ENCODE results near the gene C1QTNF8. TPM values are rescaled to one million over a fixed set of nuclear protein-coding genes. Genes with fewer than 3 reads are reported as not detected.

The C1QTNF8 gene
- total RNA-seq, 1 experiment from 2014 or later: 0.39 TPM

DNA sequence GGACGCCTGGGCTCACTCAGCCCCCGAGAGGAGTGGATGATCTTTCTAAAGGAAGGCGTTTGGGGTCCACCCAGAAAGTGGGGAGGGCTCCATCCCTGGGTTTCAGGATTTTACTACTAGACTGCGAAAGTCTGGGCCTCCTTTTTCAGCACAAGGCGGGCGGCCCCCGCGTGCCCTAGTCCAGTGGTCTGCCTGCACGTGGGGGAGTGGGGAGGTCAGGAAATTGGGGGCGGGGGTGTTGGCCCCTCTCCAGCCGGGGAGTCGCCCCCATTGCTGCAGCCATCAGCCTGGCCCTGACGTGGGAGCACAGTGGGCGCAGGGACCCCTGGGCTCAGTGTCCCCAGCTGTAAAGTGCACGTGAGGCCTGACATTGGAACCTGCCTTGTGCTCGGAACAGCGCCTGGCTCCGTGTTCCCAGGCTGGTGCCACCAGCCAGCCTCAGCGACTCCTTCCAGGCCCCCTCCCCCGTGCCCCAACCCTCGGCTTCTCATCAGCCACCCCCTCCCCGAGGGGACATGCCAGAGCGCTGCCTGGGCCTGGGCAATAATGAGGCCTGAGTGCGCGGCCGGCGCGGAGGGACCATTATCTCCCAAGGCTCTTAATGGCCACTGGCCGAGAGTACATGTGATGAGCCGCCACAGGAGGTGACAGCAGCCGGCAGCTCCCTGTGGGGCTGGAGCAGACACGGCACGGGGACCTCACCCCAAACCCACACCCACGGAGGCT, 2.4 kb upstream of the C1QTNF8 start:
- ATAC-seq (no peak), DNase-seq (ENCODE audit: low read depth, low spot score) (no peak)
- Histone ChIP-seq H3K27ac (ENCODE audit: low read length) (no peak overlapping the region), H3K9me3 (ENCODE audit: control insufficient read depth, insufficient read depth, low read depth, low read length) (no peaks in the 10 kb centered on the region), H3K4me1 (ENCODE audit: control insufficient read depth, insufficient read depth, low read length) (peaks cover 45% of the 10 kb centered on the region), H3K27me3 (ENCODE audit: control insufficient read depth, insufficient read depth, low read length) (no peaks in the 10 kb centered on the region), H3K36me3 (ENCODE audit: control insufficient read depth, insufficient read depth, low read length) (no peaks in the 10 kb centered on the region), H3K4me3 (ENCODE audit: low read depth in 2 of 2, low read length in 2 of 2) (no peak overlapping the region)
- intact Hi-C loops (cut with micrococcal nuclease; ENCODE audit: unreplicated experiment): no loop called here
- ChIA-PET CTCF (no interaction called here), POLR2A (no interaction called here)
- TF ChIP-seq, protein P1, sequence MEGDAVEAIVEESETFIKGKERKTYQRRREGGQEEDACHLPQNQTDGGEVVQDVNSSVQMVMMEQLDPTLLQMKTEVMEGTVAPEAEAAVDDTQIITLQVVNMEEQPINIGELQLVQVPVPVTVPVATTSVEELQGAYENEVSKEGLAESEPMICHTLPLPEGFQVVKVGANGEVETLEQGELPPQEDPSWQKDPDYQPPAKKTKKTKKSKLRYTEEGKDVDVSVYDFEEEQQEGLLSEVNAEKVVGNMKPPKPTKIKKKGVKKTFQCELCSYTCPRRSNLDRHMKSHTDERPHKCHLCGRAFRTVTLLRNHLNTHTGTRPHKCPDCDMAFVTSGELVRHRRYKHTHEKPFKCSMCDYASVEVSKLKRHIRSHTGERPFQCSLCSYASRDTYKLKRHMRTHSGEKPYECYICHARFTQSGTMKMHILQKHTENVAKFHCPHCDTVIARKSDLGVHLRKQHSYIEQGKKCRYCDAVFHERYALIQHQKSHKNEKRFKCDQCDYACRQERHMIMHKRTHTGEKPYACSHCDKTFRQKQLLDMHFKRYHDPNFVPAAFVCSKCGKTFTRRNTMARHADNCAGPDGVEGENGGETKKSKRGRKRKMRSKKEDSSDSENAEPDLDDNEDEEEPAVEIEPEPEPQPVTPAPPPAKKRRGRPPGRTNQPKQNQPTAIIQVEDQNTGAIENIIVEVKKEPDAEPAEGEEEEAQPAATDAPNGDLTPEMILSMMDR (IDR thresholded peaks at IDR 0.05): no peak
- TF ChIP-seq POLR2AphosphoS5 (IDR thresholded peaks at IDR 0.05; ENCODE audit: low read depth, low read length) (no peak), TCF7L2 (IDR thresholded peaks at IDR 0.05; ENCODE audit: low read depth, low read length) (no peak), SIN3A (IDR thresholded peaks at IDR 0.05; ENCODE audit: borderline replicate concordance, insufficient read depth, low read depth, low read length) (no peak)
- TF ChIP-seq, protein P2, sequence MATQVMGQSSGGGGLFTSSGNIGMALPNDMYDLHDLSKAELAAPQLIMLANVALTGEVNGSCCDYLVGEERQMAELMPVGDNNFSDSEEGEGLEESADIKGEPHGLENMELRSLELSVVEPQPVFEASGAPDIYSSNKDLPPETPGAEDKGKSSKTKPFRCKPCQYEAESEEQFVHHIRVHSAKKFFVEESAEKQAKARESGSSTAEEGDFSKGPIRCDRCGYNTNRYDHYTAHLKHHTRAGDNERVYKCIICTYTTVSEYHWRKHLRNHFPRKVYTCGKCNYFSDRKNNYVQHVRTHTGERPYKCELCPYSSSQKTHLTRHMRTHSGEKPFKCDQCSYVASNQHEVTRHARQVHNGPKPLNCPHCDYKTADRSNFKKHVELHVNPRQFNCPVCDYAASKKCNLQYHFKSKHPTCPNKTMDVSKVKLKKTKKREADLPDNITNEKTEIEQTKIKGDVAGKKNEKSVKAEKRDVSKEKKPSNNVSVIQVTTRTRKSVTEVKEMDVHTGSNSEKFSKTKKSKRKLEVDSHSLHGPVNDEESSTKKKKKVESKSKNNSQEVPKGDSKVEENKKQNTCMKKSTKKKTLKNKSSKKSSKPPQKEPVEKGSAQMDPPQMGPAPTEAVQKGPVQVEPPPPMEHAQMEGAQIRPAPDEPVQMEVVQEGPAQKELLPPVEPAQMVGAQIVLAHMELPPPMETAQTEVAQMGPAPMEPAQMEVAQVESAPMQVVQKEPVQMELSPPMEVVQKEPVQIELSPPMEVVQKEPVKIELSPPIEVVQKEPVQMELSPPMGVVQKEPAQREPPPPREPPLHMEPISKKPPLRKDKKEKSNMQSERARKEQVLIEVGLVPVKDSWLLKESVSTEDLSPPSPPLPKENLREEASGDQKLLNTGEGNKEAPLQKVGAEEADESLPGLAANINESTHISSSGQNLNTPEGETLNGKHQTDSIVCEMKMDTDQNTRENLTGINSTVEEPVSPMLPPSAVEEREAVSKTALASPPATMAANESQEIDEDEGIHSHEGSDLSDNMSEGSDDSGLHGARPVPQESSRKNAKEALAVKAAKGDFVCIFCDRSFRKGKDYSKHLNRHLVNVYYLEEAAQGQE (IDR thresholded peaks at IDR 0.05; ENCODE audit: insufficient read depth in 1 of 2, low read depth in 2 of 2, low read length in 1 of 2): no peak
- BruUV-seq (replicated peaks): no TSS peak
- in situ Hi-C loops (cut with HindIII; ENCODE audit: low pct_unique_long_range_greater_than_20kb, low sequenced_read_pairs): no loop called here

DNA sequence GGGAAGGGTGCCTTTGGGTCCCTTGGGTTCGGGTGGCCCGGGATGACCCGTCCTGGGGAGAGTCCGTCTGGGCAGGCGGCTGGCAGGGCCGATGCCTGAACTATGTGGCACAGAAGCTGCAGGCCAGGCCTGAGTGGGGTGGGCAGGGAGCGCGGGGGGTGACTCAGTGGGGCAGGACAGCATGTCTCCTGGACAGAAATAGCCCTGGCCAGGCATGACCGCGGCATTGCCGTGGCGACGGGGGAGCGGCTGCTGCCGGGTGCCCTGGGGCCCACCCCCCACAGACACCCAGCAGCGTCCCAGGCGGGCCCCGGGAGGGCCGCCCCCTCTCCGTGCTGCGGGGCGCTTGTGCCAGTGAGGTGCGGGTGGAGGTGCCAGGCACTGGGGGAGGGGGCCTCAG, 1.8 kb upstream of the C1QTNF8 start:
- no TSS peak for BruUV-seq (replicated peaks)
- ATAC-seq: no peak
- CTCF ChIA-PET: no interaction called here
- intact Hi-C loops (cut with micrococcal nuclease; ENCODE audit: unreplicated experiment) (no loop called here), in situ Hi-C loops (cut with HindIII; ENCODE audit: low pct_unique_long_range_greater_than_20kb, low sequenced_read_pairs) (no loop called here)
- Histone ChIP-seq H3K4me1 (ENCODE audit: control insufficient read depth, insufficient read depth, low read length) (peaks cover 42% of the 10 kb centered on the region), H3K9me3 (ENCODE audit: control insufficient read depth, insufficient read depth, low read depth, low read length) (no peaks in the 10 kb centered on the region), H3K36me3 (ENCODE audit: control insufficient read depth, insufficient read depth, low read length) (no peaks in the 10 kb centered on the region), H3K4me3 (ENCODE audit: low read depth in 2 of 2, low read length in 2 of 2) (no peak overlapping the region), H3K27ac (ENCODE audit: low read length) (no peak overlapping the region), H3K27me3 (ENCODE audit: control insufficient read depth, insufficient read depth, low read length) (no peaks in the 10 kb centered on the region)
- POLR2A ChIA-PET: interaction anchor here (0.5 kb wide), 1 partner anchor 61 kb away, joined by 3 read pairs; no protein-coding TSS in a partner anchor
- no peak for DNase-seq (ENCODE audit: low read depth, low spot score)
- TF ChIP-seq, protein P2 (IDR thresholded peaks at IDR 0.05; ENCODE audit: insufficient read depth in 1 of 2, low read depth in 2 of 2, low read length in 1 of 2): no peak
